Measurements from ENCODE around the gene PNLIPRP1.

- TF ChIP-seq ZNF274 (IDR thresholded peaks at IDR 0.05; ENCODE audit: low read depth, low read length), result no peak
- TF ChIP-seq YY1 (IDR thresholded peaks at IDR 0.05; ENCODE audit: insufficient read depth, insufficient read length), result no peak
- TF ChIP-seq SUZ12 (IDR thresholded peaks at IDR 0.05; ENCODE audit: extremely low read depth, insufficient read depth, insufficient read length), result no peak
Measured at GRCh38 chr10:116637830-116638229, 47.1 kb downstream of the PNLIPRP1 start.

Measured in NT2/D1 (cell line).